Activated naive CD8-positive, alpha-beta T cell treated with anti-CD3 and anti-CD28 coated beads, Interleukin-2, amount 50 U/mL, for 16 hours (primary cell): ENCODE results near the gene PREX1.
"Not testable (repeated sequence)": the region's sequence is repeated elsewhere in the genome, so short reads cannot be mapped to it uniquely, and the experiment has no call there.

Source experiments
- DNase-seq: peaks from one replicate; pipeline ENCODE4 v3.0.0-alpha.2; 2020; ENCODE audit warnings: low read depth, low spot score

The PREX1 gene

GRCh38 chr20:48812600-48813445, 15.0 kb downstream of the PREX1 start:
- no peak for DNase-seq

GRCh38 chr20:48812114-48812513, 15.7 kb downstream of the PREX1 start:
- DNase-seq: not testable (repeated sequence)

GRCh38 chr20:48809673-48810072, 18.1 kb downstream of the PREX1 start:
- DNase-seq: no peak

GRCh38 chr20:48808382-48809034, 19.3 kb downstream of the PREX1 start:
- DNase-seq: no peak

GRCh38 chr20:48807586-48808381, 20.0 kb downstream of the PREX1 start:
- DNase-seq: no peak

- DNase-seq: no peak
Observed at GRCh38 chr20:48807051-48807450, 20.7 kb downstream of the PREX1 start.

GRCh38 chr20:48805716-48806115, 22.1 kb downstream of the PREX1 start:
- no peak for DNase-seq

GRCh38 chr20:48805286-48805685, 22.5 kb downstream of the PREX1 start:
- no peak for DNase-seq

- DNase-seq: no peak
Observed at GRCh38 chr20:48804300-48804980, 23.4 kb downstream of the PREX1 start.

- DNase-seq: no peak
Observed at GRCh38 chr20:48803176-48804053, 24.4 kb downstream of the PREX1 start.

GRCh38 chr20:48802647-48803046, 25.2 kb downstream of the PREX1 start:
- DNase-seq: no peak

- DNase-seq: no peak
Observed at GRCh38 chr20:48802216-48802615, 25.6 kb downstream of the PREX1 start.

- no peak for DNase-seq
Observed at GRCh38 chr20:48801197-48801596, 26.6 kb downstream of the PREX1 start.

- DNase-seq: no peak
Observed at GRCh38 chr20:48800177-48800576, 27.6 kb downstream of the PREX1 start.

GRCh38 chr20:48799328-48800105, 28.3 kb downstream of the PREX1 start:
- no peak for DNase-seq

- DNase-seq: no peak
Observed at GRCh38 chr20:48797850-48798747, 29.7 kb downstream of the PREX1 start.

- no peak for DNase-seq
Observed at GRCh38 chr20:48797275-48797825, 30.4 kb downstream of the PREX1 start.

- DNase-seq: no peak
Observed at GRCh38 chr20:48795732-48796131, 32.1 kb downstream of the PREX1 start.
